Measurements from ENCODE around the gene PCDH9.

The PCDH9 gene

DNA sequence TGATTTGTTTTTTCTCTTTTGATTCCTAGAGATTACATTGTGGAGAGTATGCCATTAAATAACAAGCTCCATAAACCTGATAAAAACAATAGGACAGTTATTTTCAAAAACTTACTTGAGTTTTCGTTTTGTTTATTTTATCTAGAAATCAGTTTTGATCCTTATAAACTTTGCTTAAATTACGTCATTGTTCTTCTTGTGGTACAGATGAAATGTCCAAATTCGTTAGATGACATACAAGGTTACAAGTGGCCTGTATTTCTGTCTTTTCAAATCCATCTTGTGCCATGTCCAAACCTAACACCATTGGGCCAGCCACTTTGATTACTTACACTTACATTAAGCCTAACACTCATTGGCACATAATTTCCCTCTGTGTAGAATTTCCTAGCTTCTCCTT lies 372.0 kb downstream of the PCDH9 start:
- no peak overlapping the region for H3K4me3 ChIP-seq (ENCODE audit: low read depth, low read length)

DNA sequence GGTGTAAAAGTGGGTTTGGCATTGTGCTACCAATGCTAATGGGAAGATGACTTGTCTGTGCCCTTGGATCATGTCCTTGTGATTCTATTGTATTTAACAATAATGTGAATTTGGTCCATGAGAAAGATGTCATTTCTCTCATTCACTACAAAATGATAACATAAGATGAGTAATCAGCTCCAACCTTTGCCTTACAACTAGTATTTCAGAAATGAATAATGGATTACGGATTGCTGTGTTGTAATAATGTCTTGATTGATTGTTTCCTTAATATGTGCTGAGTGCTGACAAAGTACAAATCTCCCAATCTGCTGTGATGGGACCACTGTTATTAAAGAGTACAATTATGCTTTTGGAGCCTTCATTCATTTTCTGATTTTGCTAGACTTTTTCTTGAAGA lies 375.0 kb downstream of the PCDH9 start:
- H3K4me3 ChIP-seq (ENCODE audit: low read depth, low read length) = no peak overlapping the region

DNA sequence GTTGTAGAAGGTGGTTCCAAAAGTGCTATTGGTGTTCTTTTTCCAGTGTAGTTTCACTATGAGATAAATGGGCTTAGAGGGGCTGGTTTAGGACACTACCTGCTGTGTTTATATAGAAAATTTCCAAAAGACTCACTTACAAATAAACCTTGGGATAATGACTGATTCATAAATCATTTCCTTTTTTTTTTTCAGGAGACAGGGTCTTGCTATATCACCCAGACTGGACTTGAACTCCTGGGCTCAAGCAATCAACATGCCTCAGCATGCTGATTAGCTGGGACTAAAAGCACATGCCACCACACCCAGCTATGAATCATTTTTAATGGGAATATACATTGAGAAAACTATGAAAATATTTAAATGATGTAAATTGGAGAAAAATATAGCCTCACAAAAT lies 376.6 kb downstream of the PCDH9 start:
- H3K4me3 ChIP-seq (ENCODE audit: low read depth, low read length) = no peak overlapping the region

DNA sequence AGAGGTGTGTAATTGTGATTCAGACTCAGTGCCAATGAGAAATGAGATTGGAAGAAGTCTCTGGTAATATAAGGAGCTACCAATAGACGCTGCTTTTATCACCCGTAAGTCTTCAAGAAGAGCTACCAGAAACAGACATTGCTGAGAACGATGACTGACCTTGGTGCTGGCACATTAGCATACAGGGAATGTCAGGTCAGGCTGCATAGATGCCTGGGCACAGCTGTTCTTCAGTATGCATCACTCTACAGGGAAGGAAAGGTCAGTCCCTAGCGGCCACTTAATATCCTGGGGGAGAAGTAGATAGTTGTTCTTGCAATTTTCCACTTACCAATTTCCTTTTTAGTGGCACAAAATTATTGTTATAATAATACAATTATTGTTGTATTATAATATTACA lies 380.4 kb downstream of the PCDH9 start:
- no peak overlapping the region for H3K4me3 ChIP-seq (ENCODE audit: low read depth, low read length)

DNA sequence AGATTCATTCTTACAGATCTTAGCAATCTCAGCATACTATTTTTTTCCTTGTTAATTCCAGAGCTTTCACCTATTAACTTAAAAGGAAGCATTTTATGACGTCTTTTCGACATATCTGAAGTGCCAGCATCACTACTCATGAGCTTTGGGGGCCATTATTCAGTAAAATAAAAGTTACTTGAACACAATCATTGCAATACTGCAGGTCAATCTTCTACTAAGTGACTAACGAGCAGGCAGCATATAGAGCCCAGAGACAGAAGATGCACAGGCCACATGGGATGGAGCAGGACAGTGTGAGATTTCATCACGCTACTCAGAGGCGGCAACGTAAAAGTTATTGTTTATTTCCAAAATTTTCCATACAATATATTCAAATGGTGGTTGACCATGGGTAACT lies 382.6 kb downstream of the PCDH9 start:
- no peak overlapping the region for H3K4me3 ChIP-seq (ENCODE audit: low read depth, low read length)

DNA sequence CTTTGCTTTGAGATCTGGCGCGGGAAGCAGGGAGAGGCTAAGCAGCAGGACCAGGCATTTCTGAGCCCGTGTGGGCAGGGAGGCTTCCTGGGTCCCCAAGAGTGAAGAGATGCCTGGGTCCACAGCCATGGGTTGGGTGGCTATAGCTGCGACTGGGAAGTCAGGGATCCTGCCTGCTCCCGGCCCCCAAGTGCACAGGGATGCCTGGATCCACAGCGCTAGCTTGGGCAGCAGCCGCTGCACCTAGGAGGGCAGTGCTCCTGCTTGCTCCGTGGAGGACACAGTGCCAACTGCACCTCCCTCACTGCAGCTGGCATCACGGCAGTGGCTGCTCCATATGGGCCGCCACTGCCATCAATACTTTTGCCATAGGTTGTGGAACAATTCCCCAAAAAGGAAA lies 384.7 kb downstream of the PCDH9 start:
- no peak overlapping the region for H3K4me3 ChIP-seq (ENCODE audit: low read depth, low read length)

DNA sequence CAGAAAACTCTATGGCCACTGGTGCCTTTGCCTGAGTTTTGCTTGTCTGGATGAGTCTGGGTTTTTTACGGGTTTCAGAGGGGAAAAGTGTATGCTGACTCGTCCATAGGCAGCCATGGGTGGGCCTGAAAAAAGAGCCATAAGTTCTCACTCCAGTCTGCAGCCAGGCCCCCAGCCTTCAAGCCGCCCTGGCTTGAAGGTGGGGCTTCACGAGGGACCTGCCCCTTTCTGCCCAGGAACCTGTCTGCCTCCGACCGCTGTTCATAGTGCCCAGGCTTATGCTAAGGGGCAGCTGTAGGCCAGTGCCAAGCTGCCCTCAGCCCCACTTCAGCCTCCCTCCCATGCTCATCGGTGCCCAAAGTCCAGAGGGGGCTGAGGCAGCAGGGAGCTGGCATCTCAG lies 385.2 kb downstream of the PCDH9 start:
- H3K4me3 ChIP-seq (ENCODE audit: low read depth, low read length) = no peak overlapping the region

DNA sequence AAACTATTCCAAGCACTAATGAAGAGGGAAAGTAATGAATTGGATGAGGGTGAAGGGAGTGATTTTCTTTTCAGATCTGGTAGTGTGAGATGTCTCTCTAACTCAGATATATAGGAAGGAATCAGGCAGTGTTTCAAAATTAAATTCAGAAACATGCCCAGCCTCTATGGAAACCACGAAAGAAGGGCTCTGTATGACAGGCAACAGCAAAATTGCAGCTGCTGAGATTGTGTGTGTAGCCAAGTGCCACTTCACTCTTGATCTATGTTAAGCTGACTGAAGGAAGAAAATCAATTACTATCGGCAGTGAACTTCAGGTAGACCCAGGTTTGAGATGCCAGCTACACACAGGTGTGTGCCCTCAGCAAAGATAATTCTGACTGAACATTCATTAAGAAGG lies 387.4 kb downstream of the PCDH9 start:
- no peak overlapping the region for H3K4me3 ChIP-seq (ENCODE audit: low read depth, low read length)

DNA sequence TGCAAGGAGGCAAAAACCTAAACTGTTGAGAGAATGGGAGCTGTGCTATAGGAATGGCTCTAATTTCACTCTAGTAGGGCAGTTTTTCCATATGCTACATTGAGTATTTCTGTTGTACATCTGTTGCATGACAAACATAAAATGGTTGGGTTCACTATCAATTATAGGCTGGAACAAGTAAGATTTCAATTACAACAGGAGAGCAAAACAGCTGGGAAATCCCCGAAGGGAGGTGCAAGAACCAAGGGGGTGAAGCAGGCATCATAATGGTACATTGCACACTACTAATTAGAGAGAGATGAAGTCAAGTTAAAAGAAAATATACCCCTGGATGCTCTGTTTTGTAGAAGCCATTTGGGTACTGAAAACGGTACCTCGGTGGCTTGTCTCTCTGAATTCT lies 389.5 kb downstream of the PCDH9 start:
- no peak overlapping the region for H3K4me3 ChIP-seq (ENCODE audit: low read depth, low read length)

DNA sequence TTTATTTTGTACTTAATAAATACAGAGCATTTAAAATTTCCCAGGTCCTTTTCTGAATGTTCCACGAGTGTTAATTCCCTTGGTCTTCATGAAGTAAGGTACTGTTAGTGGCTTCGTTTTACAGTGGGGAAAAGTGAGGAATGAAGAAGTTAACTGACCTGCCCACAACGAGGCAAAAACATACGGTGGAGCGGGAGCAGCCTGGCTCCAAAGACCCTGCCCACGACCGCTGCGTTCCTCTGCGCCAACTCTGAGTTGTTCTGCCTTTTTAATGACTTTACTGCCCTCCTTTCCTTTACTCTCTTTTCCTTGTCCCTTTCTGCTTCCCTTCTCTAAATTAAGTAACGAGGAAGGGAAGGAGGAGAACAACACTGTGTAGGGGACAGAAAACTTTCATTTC lies 392.9 kb downstream of the PCDH9 start:
- H3K4me3 ChIP-seq (ENCODE audit: low read depth, low read length) = no peak overlapping the region

DNA sequence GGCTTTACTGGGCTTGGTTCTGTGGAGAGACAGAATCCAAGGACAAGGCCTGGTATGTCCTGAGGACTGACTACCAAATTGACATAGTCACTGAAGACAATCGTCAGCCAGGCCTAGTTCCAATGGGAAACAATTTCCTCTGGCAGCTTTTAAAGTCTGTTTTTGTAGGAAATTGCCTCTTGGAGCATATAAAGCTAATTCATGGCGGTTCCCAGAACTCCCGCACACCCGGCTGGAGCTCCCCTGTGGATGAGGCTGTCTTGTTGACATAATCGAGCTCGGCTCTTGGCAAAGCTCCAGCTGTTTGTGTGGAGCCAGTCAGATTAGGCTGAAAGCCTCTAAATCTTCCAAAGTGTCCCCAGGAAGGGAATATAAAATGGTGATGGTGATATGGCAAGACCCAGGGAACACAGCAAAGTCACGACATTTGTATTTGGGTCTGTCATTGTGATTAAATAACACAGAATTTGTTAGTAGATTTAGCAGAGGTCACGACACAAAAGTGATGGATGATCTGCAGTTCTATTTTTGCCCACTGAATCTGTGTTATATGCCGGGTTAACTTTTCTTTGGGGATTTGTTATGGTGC lies 395.0 kb downstream of the PCDH9 start:
- H3K4me3 ChIP-seq (ENCODE audit: low read depth, low read length) = no peak overlapping the region

DNA sequence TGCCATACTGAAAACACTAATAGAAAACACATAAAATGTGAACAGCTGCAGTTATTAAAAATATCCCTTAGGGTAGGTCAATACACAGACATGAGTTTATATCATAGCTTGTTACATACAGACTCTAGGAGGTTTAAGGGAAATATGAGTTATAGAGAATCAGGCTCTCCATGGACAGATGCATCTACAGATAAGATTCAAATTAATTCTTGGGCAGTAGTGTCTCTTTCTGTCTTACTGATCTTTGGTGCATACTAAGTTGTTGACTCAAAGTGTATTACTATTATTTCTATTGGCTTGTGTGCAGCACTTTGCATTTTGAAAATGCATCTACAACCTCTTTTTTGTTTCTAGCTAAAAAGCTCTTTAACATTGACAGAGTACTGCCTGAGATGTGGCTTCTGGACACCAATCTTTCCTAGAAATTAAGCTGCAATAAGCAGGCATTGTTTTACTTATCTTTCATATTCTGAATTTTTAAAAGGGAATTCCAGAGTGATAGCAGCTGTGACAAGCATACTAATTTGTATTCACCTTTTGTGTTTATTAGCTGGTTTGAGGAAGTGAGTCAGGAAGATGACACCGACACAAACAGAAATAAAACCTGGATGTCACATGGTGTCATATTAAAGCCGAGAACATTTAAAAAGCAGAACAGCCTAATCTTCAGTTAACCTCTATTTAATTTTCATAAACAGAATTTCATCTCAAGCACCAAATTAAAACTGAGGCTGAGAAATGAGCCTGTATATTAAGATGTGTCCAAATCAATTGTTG lies 399.0 kb downstream of the PCDH9 start:
- H3K4me3 ChIP-seq (ENCODE audit: low read depth, low read length) = no peak overlapping the region

DNA sequence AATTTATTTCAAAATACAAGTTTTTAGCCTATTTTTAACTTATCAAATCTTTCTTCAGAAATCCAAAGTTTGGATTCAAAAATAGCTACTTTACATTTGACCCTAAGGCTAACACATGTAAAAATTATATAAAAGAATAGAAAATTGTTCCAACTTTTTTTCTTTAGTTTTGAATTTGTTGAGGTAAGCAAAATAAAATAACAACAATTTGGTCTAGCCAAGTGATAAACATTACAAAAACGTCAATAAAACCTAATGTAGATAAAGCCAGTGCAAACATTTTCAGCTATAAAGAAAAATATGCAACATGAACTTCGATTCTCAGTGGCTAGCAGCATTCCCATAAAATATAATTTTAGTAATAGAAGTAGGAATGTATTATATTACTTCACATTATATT lies 400.3 kb downstream of the PCDH9 start:
- no peak overlapping the region for H3K4me3 ChIP-seq (ENCODE audit: low read depth, low read length)

DNA sequence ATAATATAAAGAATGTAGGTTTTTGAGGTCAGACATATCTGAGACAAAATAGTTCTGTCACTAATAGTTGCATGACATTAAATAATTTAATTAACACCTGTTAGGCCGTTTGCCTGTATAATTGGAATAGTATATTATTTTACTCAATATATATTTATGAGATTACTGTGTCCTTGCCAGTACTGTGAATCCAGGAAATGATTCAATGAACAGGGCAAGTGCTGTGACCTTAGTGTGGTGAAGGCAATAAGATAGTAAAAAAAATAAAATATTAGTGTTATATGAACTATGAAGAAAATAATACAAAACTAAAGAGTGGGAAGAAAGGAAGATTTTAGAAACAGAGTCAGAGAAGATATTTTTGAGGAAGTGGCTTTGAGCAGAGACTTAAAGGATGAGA lies 403.7 kb downstream of the PCDH9 start:
- no peak overlapping the region for H3K4me3 ChIP-seq (ENCODE audit: low read depth, low read length)

DNA sequence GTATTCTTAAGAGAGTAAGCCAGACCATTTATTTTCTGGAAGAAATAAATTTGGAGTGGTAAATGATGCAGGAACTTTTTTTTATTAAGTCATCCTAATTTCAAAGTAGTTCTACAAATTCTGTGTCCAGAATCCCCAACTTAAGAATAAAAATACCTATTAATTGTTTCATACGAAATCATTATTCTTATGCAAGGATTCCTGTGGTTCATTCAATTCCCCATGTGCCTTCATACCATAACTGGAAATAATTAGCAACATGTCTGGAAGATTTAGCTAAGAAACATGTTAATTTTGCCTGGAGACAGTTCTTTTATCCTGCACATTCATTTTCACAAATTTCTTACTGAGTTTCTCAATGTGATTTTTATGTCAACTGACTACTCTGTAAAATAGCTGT lies 408.6 kb downstream of the PCDH9 start:
- no peak overlapping the region for H3K4me3 ChIP-seq (ENCODE audit: low read depth, low read length)

DNA sequence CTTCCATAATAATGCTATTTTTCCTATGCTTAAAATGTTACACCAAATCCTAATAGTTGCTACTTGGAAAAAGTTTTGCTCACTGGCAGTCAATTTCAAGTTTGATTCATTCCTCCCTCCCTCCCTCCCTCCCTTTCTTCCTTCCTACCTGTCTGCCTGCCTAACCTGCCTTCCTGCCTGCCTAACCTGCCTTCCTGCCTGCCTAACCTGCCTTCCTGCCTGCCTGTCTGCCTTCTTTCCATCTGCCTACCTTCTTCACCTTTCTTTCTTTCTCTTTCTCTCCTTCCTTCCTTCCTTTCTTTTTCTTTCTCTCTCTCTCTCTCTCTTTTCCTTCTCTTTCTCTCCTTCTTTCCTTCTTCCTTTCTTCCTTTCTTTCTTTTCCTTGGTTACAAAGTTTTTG lies 418.7 kb downstream of the PCDH9 start:
- no peak overlapping the region for H3K4me3 ChIP-seq (ENCODE audit: low read depth, low read length)

DNA sequence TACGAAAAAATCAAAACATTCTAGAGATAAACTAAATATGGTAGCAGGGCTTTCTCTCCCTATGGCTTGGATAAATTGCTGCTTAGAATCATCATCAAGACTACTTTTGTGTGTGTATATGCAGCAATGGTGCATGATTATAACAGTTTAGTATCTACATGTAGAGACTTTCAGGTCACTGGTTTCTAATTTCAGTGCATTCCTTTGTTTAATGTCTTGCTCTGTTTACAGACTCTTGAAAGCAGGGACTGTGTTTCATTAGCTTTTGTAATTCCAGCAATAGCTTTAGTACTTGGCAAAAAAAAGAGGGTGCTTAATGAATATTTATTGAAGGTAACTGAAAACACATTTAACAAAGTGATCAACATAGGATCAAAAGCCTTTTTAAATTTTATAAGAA lies 420.7 kb downstream of the PCDH9 start:
- no peak overlapping the region for H3K4me3 ChIP-seq (ENCODE audit: low read depth, low read length)

DNA sequence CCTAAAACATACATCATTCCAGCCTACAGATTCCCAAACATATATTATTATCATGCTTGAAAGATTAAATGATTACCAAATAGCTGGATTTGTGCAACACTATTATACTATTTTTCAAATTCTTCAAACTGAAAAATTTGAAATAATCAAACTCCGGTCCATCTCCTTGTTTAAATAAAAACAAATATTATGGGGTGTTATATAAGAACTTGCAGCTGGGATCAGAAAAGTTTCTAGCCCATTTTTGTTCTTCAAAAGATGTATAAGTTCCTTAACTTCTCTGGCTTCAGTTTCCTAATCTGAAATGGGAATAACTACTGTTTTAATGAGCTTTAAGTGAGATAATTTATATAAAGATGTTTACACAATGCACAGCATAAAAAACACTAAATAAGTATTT lies 422.9 kb downstream of the PCDH9 start:
- H3K4me3 ChIP-seq (ENCODE audit: low read depth, low read length) = no peak overlapping the region

DNA sequence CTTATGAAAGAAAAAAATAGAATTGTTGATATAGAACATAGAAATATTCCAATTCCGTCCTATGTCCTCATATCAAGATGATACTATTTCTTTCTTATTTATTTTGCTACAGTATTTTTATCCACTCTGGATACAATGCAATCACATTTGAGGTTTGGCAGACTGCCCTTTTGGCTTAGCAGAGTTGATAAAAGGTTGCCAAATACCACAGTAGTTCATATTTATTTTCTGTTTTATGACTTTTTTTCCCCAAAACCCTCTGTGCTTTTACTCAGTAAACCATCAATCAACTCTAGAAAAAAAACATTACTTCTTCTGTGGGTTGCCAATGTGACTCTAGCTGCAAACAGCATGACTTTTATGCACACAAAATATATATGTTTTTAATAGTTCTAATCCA lies 424.5 kb downstream of the PCDH9 start:
- H3K4me3 ChIP-seq (ENCODE audit: low read depth, low read length) = no peak overlapping the region

DNA sequence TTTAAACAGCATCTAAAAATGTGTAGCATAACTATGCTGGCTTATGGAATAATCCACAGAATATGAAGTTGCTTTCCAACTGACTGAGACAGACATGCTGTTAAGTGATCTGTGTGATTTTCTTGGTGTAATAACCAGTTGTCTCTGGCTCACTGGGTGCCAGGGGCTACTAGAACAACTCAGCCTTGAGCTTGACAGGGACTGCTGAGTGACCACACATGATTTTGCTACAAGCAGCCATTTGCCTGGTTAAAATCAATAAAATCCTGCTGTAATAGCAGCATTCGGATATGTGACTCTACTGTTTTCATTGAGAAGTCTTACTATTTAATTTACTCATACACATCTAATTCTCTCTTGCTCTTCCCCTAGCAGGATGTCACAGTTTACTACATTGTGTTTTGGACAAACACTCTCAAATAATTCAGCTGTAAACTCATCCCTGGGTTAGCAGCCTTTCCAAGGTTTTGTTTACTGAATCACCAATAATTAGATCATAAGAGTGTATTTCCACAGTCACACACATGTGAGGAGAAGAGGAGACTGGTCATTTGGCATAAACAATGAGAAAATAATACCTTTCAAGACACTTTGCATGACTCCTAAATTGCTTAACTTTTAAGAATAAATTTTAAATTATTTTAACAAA lies 426.2 kb downstream of the PCDH9 start:
- H3K4me3 ChIP-seq (ENCODE audit: low read depth, low read length) = no peak overlapping the region

DNA sequence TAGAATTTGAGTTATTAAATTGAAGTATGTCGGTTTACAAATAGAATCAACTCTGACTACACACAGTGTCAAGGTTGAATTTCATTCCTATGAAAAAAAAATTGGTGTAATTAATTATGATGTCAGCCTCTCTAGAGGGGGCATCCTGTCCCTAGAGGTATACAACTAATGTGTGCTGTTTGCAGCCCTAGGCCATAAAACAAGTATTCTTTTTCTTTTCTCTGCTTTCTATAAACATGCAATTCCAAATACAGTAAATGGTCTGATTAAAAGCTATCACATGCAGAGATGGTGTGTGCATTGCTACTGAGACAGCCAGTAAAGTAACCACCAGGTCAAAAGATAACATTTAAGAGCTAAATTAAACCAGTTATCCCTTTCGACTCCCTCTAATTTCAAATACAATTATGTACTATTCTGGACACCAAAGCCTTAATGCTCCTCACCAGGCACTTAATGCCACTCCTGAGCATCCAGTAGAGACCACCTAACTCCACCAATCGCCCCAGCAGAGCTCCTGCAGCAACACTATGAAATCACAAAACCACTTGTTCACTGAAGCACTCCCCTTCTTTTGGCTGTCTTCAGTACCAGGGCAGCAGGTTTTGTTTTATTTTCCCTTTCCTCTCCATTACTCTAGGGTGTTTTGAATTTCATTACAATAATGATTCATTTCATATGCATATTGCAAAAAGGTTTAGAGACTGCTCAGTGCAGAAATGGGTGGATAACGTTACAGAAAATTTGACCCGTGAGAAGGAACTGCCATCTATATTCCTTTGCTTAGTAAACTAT lies 426.9 kb downstream of the PCDH9 start:
- H3K4me3 ChIP-seq (ENCODE audit: low read depth, low read length) = no peak overlapping the region

DNA sequence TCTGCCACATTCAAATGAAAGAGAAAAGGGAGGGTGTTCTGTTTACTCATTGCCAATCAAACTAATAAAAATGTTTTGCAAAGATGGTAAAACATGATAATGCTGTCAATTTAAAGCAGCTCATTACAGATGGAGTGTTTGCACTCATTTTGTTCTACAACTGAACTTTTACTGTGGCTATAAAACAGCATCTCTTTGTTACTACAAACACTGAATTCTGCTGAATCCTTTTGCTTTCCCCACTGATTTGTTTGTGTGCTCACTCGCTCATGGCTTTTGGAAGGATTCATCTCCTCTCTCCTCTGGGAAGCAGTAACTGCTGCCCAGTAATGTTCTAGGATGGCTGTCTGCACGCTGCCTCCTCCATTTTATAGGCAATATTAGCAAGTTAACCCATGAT lies 434.5 kb downstream of the PCDH9 start:
- H3K4me3 ChIP-seq (ENCODE audit: low read depth, low read length) = no peak overlapping the region

Measured in iPS-11a (cell line).